ENCODE results near the gene ZNF566. TPM values are rescaled to one million over a fixed set of nuclear protein-coding genes. Genes with fewer than 3 reads are reported as not detected.
"Not testable (repeated sequence)": the region's sequence is repeated elsewhere in the genome, so short reads cannot be mapped to it uniquely, and the experiment has no call there.

Gene ZNF566
- 7.3 and 18.3 TPM in 2 replicates for total RNA-seq (2014; rRNA removed; shearing (Covaris generic); ENCODE audit: low replicate concordance)

DNA sequence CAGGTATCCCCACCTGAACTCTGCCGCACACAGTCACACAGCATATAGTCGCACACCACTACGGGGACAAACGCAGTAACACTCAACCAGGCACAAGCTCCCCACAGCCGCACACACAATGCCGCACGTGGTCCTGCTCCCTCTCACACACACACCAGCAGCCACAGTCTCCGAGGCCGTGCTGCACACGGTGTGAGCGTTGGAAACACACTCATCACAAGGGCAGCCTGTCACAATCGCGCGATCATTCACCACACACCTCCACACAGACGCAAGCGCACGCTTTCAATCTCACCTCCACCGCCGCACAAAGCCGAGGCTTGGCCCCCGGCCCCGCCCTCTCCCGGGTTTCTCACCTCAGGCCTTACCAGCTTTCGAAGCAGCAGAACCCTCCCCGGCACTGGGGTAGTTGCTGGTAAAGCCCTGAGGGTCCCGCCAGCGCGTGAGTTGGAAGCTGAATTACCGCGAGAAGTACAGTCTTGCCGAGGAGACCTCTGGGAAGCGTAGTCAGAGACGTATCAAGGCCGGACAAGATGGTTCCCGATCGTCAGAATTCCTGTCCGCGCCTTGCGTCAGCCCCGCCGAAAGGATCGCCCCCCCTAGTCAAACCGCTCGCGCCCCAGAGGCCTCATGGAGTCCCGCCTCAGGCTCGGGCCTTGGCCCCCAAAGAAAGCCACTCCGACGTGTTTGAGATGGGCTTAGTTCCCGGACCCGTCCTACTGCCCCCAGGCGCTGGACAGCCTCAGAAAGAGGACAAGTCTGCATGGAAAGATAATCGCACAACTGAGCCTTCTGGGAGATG is at the start of gene ZNF566:
Gene ZNF566 (minus strand): TSS at position 444 of the 802 bp plus-strand sequence. CDS start 13,004 bp downstream, outside the sequence.
- in situ Hi-C loops (cut with HindIII; ENCODE audit: low pct_unique_long_range_greater_than_20kb, low sequenced_read_pairs): no loop called here

DNA sequence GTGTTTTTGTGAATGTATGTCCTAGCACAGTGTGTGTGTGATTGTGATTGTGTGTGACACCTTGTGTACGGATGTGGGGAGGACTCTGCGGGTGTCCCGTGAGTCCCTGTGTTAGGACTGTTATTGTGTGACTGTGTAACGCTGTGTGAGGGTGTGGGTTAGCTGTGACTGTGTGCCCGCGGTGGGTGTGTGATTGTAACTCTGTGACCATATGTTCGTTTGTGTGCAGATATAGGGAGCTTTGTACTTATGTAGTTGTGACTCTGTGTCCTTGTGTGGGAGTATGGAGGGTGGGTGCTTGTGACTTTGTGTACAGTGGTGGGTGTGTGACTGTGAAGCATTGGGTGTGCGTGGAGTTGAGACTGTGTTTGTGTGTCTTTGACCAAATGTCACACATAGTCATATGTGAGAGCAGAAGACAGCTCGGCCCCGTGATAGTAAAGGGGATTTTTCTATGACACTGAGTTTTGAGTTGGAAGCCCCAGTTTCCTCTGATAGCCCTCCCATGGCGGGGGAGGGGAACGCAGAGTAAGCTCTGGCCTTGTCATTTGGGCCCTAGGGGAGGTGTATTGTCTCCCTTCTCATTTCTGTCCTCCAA is 39.7 kb upstream of the ZNF566 start:
- in situ Hi-C loops (cut with HindIII; ENCODE audit: low pct_unique_long_range_greater_than_20kb, low sequenced_read_pairs): no loop called here
- no peak for DNase-seq (ENCODE audit: low read depth)

More for the DNA sequence above, at the start of gene ZNF566:
- DNase-seq (ENCODE audit: low read depth): peak; percentile 99

DNA sequence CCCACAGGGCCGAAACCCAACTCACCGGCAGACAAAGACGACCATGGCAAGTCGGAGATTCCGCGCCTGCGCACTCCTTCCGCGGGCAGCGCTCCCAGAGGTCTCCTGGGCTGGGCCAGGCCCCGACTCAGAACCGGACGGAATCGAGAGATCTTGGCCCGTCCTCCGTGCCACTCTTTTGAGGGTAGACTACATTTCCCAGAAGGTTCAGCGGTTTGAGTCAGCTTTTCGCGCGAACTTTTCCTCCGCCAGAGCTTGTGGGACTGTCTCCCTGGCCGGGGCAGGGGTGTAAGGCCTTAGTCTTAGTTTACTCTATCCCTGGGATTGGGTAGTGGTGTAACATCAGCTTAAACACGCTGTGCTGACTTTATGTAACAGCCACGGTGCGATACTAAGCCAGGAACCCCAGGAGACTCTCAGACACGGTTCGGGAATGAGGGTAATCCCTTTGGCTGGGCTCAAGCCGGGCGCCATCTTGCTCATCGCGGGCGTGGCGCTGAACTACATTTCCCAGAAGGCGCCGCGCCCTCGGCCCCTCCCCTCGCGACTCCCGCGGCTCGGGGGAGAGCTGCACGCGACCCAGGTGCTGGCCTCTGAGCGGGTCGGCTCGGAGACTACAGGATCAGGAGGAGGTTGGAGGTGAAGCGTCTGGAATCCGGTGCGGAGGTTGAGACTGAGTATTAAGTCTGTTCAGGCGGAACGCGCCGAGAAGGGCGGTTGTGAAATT is 39.0 kb upstream of the ZNF566 start, which contains the start of gene ZNF260:
Gene ZNF260 (minus strand): TSS at position 78 of the 727 bp plus-strand sequence. CDS start 13,033 bp downstream, outside the sequence.
- peak; percentile 98 for DNase-seq (ENCODE audit: low read depth)
- in situ Hi-C loops (cut with HindIII; ENCODE audit: low pct_unique_long_range_greater_than_20kb, low sequenced_read_pairs): no loop called here

DNA sequence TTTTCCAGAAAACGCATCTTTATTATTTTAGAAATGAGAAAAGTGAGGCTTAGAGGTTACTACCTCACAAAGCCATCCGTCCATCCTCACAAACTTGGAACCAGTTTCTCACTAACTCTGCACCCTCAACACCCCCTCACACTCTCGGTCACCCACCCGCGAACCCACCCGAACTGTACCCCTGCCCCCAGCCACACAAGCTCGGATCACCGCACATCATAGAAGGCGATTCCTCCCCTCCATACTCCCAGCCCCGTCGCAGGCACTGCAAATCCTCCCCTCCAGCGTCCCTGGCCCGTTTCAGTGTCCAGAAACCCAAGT is 38.5 kb upstream of the ZNF566 start:
- in situ Hi-C loops (cut with HindIII; ENCODE audit: low pct_unique_long_range_greater_than_20kb, low sequenced_read_pairs): no loop called here
- no peak for DNase-seq (ENCODE audit: low read depth)

DNA sequence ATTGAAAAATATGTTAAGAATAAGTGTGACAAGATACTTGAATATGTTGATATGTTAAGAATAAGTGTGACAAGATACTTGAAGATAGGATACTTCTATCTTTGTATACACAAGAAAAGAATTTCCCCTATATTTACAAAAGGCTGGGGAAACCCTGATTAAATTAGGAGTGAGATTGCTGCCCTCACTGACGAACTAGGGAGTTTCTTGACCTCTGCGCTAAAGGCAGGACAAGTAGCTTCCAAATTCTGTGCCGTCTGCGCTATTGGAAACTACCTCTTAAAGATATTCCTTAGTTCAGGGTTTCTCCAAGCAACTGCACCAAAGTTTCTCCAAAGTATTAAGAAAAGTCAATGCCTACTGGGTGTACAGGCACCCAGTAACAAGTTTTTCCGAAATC is 38.0 kb upstream of the ZNF566 start:
- no peak for DNase-seq (ENCODE audit: low read depth)
- in situ Hi-C loops (cut with HindIII; ENCODE audit: low pct_unique_long_range_greater_than_20kb, low sequenced_read_pairs): no loop called here

DNA sequence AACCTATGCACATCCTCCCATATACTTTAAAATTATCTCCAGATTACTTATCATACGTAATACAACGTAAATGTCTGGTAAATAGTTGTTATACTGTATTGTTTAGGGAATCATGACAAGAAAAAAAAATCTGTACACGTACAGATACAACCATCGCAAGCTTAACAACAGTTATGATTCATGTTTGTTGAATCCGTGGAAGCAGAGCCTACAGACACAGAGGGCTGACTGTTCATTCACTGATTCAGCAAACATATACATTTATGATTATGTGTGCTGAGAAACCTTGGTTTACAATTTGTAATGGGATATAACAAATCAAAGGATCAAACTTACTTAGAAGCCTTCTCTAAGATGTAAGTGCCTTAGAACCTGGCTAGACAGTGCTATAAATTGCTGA is 37.2 kb upstream of the ZNF566 start:
- in situ Hi-C loops (cut with HindIII; ENCODE audit: low pct_unique_long_range_greater_than_20kb, low sequenced_read_pairs): no loop called here
- no peak for DNase-seq (ENCODE audit: low read depth)

DNA sequence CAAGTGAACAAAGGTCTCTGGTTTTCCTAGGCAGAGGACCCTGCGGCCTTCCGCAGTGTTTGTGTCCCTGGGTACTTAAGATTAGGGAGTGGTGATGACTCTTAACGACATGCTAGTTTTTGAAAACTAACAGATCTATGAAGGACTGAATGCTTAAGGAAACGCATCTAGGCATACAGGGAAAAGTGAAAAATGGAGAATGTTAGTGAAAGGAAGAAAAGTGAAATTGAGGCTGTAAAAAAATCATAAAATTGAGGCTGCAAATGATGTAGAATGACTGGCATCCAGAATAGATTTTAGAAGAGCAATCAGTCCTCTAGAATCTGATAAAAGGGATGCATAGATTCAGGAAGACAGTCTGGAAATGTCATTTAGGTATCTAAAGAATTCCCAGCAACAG is 35.3 kb upstream of the ZNF566 start:
- in situ Hi-C loops (cut with HindIII; ENCODE audit: low pct_unique_long_range_greater_than_20kb, low sequenced_read_pairs): no loop called here
- DNase-seq (ENCODE audit: low read depth): no peak

DNA sequence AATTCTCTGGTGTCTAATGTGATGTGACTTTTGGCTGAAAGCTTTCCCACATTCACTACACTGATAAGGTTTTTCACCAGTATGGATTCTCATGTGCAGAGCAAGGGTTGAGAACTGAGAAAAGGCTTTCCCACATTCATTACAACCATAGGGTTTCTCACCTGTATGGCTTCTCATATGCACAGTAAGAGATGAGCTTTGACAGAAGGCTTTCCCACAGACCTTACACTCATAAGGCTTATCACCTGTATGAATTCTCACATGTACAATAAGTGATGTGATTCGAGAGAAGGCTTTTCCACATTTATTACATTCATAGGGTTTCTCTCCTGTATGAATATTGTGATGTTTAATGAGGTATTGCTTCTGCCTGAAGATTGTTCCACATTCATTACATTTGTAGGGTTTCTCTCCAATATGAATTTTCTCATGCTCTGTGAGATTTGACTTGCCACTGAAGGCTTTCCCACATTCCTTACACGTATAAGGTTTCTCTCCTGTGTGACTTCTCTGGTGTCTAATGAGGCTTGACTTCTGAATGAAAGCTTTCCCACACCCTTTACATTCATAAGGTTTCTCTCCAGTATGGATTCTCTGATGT is 24.8 kb upstream of the ZNF566 start:
- peak; percentile 33 for DNase-seq (ENCODE audit: low read depth)
- in situ Hi-C loops (cut with HindIII; ENCODE audit: low pct_unique_long_range_greater_than_20kb, low sequenced_read_pairs): no loop called here

DNA sequence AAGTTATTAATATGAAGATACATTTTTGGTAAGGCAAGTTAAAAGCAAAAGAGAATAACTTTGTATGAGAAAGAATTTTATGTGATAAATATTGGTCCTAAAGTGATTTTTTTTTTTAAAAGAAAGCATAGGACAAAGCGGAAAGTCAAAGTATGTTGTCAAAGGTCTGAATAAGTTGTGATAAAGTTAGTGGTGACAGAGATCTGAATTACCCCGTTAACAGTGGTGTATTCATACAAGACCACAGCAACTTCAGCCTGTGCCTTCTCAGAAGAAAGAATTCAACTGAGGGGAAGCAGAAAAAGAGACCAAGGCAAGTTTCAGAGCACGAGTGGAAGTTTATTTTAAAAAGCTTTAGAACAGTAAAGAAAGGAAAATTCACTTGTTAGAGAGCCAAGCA is 19.0 kb upstream of the ZNF566 start:
- no peak for DNase-seq (ENCODE audit: low read depth)
- in situ Hi-C loops (cut with HindIII; ENCODE audit: low pct_unique_long_range_greater_than_20kb, low sequenced_read_pairs): no loop called here

DNA sequence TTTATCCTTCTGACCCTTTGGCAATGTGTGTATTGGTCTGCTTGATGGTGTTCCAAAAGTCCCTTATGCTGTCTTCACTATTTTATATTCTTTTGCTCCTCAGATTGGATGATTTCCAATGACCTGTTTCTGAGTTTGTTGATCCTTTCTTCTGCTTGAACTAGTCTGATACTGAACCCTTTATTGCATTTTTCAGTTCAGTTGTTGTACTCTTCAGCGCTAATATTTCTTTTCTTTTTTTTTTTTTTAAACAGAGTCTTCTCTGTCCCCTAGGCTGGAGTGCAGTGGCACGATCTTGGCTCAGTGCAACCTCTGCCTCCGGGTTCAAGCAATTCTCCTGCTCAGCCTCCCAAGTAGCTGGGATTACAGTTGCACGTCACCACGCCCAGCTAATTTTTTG is 12.6 kb upstream of the ZNF566 start:
- in situ Hi-C loops (cut with HindIII; ENCODE audit: low pct_unique_long_range_greater_than_20kb, low sequenced_read_pairs): no loop called here
- DNase-seq (ENCODE audit: low read depth): no peak

DNA sequence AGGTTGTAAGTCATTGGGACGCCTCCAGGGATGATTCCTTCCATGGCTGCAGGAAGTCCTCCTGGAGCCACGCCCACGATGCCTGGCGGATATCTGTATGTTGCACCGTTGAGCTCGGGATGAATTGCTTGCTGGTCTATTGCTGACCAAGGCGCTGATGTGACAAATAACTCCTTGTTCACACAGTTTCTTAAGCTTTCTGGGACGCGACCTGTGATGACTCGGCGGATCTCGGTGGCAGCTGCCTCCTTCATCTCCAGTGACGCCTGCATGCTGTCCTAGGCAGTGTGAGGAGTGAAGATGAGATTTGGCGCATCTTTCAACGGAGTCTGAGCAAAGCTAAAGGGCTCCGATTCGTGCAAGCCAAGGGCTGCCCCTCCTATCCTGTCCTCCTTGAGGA is 7.6 kb upstream of the ZNF566 start:
- in situ Hi-C loops (cut with HindIII; ENCODE audit: low pct_unique_long_range_greater_than_20kb, low sequenced_read_pairs): no loop called here
- DNase-seq (ENCODE audit: low read depth): no peak

DNA sequence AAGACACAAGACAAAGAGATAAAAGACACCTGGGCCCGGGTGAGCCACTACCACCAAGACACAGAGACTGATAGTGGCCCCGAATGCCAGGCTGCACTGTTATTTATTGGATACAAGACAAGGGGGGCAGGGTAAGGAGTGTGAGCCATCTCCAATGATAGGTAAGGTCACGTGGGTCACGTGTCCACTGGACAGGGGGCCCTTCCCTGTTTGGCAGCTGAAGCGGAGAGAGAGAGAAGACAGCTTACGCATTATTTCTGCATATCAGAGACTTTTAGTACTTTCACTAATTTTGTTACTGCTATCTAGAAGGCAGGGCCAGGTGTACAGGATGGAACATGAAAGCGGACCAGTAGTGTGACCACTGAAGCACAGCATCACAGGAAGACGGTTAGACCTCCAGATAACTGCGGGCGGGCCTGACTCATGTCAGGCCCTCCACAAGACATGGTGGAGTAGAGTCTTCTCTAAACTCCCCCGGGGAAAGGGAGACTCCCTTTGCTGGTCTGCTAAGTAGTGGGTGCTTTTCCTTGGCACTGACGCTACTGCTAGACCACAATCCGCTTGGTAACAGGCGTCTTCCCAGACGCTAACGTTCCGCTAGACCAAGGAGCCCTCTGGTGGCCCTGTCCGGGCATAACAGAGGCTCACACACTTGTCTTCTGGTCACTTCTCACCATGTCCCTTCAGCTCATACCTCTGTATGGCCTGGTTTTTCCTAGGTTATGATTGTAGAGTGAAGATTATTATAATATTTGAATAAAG is 3.5 kb upstream of the ZNF566 start:
- DNase-seq (ENCODE audit: low read depth); in situ Hi-C loops (cut with HindIII; ENCODE audit: low pct_unique_long_range_greater_than_20kb, low sequenced_read_pairs): not testable (repeated sequence)

DNA sequence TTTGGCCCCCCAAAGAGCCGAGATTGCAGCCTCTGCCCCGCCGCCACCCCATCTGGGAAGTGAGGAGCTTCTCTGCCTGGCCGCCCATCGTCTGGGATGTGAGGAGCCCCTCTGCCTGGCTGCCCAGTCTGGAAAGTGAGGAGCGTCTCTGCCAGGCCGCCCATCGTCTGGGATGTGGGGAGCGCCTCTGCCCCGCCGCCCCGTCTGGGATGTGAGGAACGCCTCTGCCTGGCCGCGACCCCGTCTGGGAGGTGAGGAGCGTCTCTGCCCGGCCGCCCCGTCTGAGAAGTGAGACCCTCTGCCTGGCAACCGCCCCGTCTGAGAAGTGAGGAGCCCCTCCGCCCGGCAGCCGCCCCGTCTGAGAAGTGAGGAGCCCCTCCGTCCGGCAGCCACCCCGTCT is 1.5 kb upstream of the ZNF566 start:
- in situ Hi-C loops (cut with HindIII; ENCODE audit: low pct_unique_long_range_greater_than_20kb, low sequenced_read_pairs): not testable (repeated sequence)

DNA sequence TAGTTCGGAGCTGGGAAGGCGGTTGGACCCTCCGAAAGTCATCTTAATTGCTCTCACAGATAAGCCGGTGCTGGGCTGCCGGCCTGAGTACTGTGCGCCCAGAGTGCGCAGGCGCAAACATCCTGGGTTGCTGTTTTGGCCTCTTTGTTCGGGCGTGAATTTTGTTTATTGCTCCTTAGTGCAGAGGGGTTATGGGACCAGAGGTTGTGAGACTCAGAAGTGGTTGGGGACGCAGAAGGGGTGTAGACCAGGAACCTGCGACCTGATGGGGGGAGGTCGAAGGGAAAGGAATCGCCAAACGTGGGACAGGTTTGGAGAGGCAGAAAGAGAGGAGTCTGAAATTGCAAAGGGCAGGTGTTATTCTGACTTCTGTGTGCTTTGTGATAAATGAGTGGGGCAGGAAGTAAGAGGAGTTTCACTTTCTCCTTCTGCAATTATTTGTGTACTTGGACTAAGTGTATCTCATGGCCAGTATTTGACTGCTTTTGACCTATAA is 607 bp upstream of the ZNF566 start:
- in situ Hi-C loops (cut with HindIII; ENCODE audit: low pct_unique_long_range_greater_than_20kb, low sequenced_read_pairs): no loop called here
- DNase-seq (ENCODE audit: low read depth): no peak

More for the DNA sequence above, 1.5 kb upstream of the ZNF566 start:
- DNase-seq (ENCODE audit: low read depth): not testable (repeated sequence)

DNA sequence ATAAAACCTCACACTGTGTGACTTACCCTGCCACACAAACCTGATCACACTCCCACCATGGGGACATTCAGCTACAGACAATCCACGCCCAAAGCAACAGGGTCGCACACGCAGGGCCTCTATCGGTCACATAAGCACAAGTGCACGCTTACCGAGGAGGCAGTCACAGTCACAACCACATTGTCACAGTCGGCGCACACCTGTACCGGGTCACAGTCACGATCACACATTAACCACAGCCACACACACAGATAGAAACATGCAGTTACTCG is 579 bp downstream of the ZNF566 start:
- in situ Hi-C loops (cut with HindIII; ENCODE audit: low pct_unique_long_range_greater_than_20kb, low sequenced_read_pairs): no loop called here
- no peak for DNase-seq (ENCODE audit: low read depth)

DNA sequence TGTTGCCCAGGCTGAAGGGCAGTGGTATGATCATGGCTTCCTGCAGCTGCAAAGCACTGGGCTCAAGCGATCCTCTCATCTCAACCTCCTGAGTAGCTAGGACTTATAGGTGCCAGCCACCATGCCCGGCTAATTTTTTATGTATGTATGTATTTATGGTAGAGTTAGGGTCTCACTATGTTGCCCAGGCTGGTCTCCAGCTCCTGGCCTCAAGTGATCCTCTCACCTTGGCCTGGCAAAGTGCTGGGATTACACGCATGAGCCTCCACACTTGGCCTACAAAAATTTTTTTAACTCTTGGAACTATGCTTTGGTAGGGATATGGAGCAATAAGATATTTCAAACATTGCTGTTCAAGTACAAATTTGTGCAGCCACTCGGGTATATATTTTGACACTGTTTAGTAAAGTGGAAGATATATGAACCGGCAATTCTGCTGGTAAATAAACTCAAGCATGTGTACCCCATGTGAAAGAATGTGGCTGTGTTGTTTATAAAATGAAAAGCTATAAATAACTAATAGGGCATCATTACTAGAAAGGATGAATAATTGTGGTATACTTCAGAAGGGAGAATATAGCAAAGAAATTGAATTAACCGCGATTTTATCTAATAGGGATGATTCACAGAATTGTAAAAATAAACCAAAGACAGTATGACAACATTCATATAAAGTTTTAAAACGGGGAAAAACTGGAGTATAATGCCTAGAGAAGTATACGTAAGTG is 1.1 kb downstream of the ZNF566 start:
- DNase-seq (ENCODE audit: low read depth): no peak
- in situ Hi-C loops (cut with HindIII; ENCODE audit: low pct_unique_long_range_greater_than_20kb, low sequenced_read_pairs): no loop called here

DNA sequence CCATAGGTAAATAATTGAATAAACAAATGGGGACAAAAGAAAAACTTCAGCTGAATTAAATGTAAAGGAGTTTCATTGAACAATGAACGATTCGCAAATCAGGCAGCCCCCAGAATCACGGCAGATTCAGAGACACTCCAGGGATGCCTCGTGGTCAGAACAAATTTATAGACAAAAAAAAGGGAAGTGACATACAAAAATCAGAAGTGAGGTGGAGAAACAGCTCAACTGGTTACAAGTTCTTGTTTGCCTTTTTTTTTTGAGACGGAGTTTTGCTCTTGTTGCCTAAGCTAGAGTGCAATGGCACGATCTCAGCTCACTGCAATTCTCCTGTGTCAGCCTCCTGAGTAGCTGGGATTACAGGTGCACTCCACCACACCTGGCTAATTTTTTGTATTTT is 5.7 kb downstream of the ZNF566 start:
- in situ Hi-C loops (cut with HindIII; ENCODE audit: low pct_unique_long_range_greater_than_20kb, low sequenced_read_pairs): no loop called here
- DNase-seq (ENCODE audit: low read depth): no peak

DNA sequence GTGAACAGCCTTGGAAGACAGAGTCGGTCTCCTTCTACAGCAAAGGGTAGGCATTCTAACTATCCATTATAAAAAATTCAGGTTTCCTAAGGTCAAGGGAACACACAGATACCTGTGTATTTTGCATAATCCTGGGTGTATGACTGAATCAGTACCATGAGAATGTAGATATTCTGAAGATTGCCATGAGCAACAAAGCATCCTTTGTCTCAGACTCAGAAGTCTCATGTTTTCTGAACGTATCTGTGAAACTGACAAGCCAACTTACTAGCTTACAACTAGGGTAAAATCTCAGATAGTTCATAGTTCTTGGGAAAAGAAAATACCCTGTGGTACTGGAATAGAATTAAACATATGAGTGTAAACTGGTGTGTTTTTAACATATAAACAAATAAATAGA is 6.5 kb downstream of the ZNF566 start:
- DNase-seq (ENCODE audit: low read depth): no peak
- in situ Hi-C loops (cut with HindIII; ENCODE audit: low pct_unique_long_range_greater_than_20kb, low sequenced_read_pairs): no loop called here

Data from Caki2 (cell line).